H1 (cell line): ENCODE measurements around the gene GRIK2. TPM values are rescaled to one million over a fixed set of nuclear protein-coding genes. Genes with fewer than 3 reads are reported as not detected.
A peak's percentile ranks its signal among the peaks of the same experiment; 100 is the strongest.

Experiments used
- CTCF ChIA-PET: fragments of 300-600 bp; sonication (Branson Sonifier 250); formaldehyde crosslinking; loops from one replicate; lab custom pipeline; 2021; ENCODE audit not compliant: partially characterized antibody; lab: Charles Lee
- POLR2A ChIA-PET: fragments of 300-600 bp; sonication (Branson Sonifier 250); formaldehyde crosslinking; loops from one replicate; lab custom pipeline; 2021; ENCODE audit warnings: inconsistent platforms; ENCODE audit not compliant: partially characterized antibody; lab: Charles Lee
- DNase-seq, 2 experiments: peaks; one replicate each; pipeline versions ENCODE4 v3.0.0 to v3.0.0-alpha.2; 2010 to 2022; ENCODE audit warnings: low spot score in 2 of 2, low read depth in 1 of 2, mixed read lengths in 1 of 2
- FAIRE-seq: peaks from 2 replicates; lab custom pipeline; 2011; peaks lifted over from hg19 to GRCh38; lab: Jason Lieb, UNC
- H2AFZ ChIP-seq: 2 replicates; pipeline ENCODE4 v1.8.1; 2012; ENCODE audit warnings: low read length, inconsistent platforms
- H2AK5ac ChIP-seq: 2 replicates; pipeline ENCODE4 v1.6.1; 2013; ENCODE audit warnings: low read depth, low read length
- H2BK120ac ChIP-seq: replicated peaks from 2 replicates; pipeline ENCODE3; 2013; ENCODE audit warnings: low read depth, low read length, inconsistent platforms
- H2BK12ac ChIP-seq: 2 replicates; pipeline ENCODE4 v1.6.1; 2013; ENCODE audit warnings: low read depth, low read length
- H2BK15ac ChIP-seq: 2 replicates; pipeline ENCODE4 v1.6.1; 2013; ENCODE audit warnings: low read length
- H2BK20ac ChIP-seq: 2 replicates; pipeline ENCODE4 v1.6.1; 2013; ENCODE audit warnings: low read length
- H2BK5ac ChIP-seq: 2 replicates; pipeline ENCODE4 v1.6.1; 2013; ENCODE audit warnings: low read depth, low read length
- H3K14ac ChIP-seq: 2 replicates; pipeline ENCODE4 v1.6.1; 2013; ENCODE audit warnings: inconsistent platforms; ENCODE audit not compliant: insufficient read length
- H3K18ac ChIP-seq: 2 replicates; pipeline ENCODE4 v1.6.1; 2013; ENCODE audit warnings: low read length; ENCODE audit errors: extremely low read depth
- H3K23ac ChIP-seq: 2 replicates; pipeline ENCODE4 v1.6.1; 2013; ENCODE audit warnings: inconsistent platforms; ENCODE audit not compliant: insufficient read length
- H3K23me2 ChIP-seq: 2 replicates; pipeline ENCODE4 v1.6.1; 2013; ENCODE audit warnings: low read depth, low read length
- H3K27ac ChIP-seq: 2 replicates; pipeline ENCODE4 v1.6.1; 2011; ENCODE audit warnings: low read depth, low read length, inconsistent platforms
- H3K27me3 ChIP-seq, 4 experiments: replicated peaks in 1 of 4; 1 replicate in 1 of 4; 2 replicates in 3 of 4; pipeline versions ENCODE4 v1.6.1 to v1.8.1; 2011 to 2013; ENCODE audit warnings: low read length in 3 of 4, mild to moderate bottlenecking in 3 of 4, inconsistent platforms in 2 of 4, mixed read lengths in 2 of 4, moderate library complexity in 1 of 4; ENCODE audit not compliant: control insufficient read depth in 3 of 4, insufficient read depth in 3 of 4; ENCODE audit errors: extremely low read depth in 1 of 4
- H3K36me3 ChIP-seq, 4 experiments: 2 replicates each; pipeline versions ENCODE4 v1.6.1 to v1.8.1; 2011 to 2013; ENCODE audit warnings: mild to moderate bottlenecking in 4 of 4, low read length in 3 of 4, moderate library complexity in 2 of 4, control low read depth in 1 of 4, inconsistent platforms in 1 of 4; ENCODE audit not compliant: insufficient read depth in 4 of 4, control insufficient read depth in 2 of 4
- H3K4ac ChIP-seq: replicated peaks from 2 replicates; pipeline ENCODE3; 2013; ENCODE audit warnings: low read length, low read depth, mixed read lengths, inconsistent platforms; ENCODE audit not compliant: insufficient read length
- H3K4me1 ChIP-seq, 4 experiments: replicated peaks in 1 of 4; 1 replicate in 1 of 4; 2 replicates in 3 of 4; pipeline versions ENCODE4 v1.6.1 to v1.8.1; 2011 to 2013; ENCODE audit warnings: low read length in 3 of 4, inconsistent platforms in 2 of 4, mixed read lengths in 1 of 4; ENCODE audit not compliant: insufficient read depth in 4 of 4, control insufficient read depth in 3 of 4
- H3K4me2 ChIP-seq, 2 experiments: 2 replicates each; pipeline versions ENCODE4 v1.6.1 to v1.8.1; 2011 to 2013; ENCODE audit warnings: low read depth in 2 of 2, low read length in 2 of 2, control low read depth in 1 of 2, inconsistent platforms in 1 of 2, mild to moderate bottlenecking in 1 of 2; ENCODE audit not compliant: insufficient read depth in 1 of 2
- H3K4me3 ChIP-seq, 4 experiments: fragments of 200-600, 300-600 bp in 1 of 4; sonication (generic), shearing (Covaris generic), sonication (Bioruptor Twin) in 1 of 4; 2 replicates each; pipeline versions ENCODE4 v1.5.1 to v1.8.1; 2011 to 2016; ENCODE audit warnings: low read length in 4 of 4, low read depth in 3 of 4, control low read depth in 2 of 4, inconsistent platforms in 2 of 4, mild to moderate bottlenecking in 2 of 4, mixed read lengths in 1 of 4, moderate library complexity in 1 of 4; ENCODE audit not compliant: insufficient read depth in 2 of 4; ENCODE audit errors: extremely low read depth in 1 of 4
- H3K56ac ChIP-seq: replicated peaks from 2 replicates; pipeline ENCODE3; 2013; ENCODE audit warnings: low read depth, mild to moderate bottlenecking, mixed read lengths, low read length, inconsistent platforms; ENCODE audit not compliant: insufficient read length
- H3K79me1 ChIP-seq: 2 replicates; pipeline ENCODE4 v1.6.1; 2013; ENCODE audit warnings: low read depth, low read length, control low read depth
- H3K79me2 ChIP-seq, 2 experiments: 2 replicates each; pipeline versions ENCODE4 v1.6.1 to v1.8.1; 2012 to 2013; ENCODE audit warnings: low read length in 2 of 2, mild to moderate bottlenecking in 2 of 2, inconsistent platforms in 1 of 2; ENCODE audit not compliant: insufficient read depth in 2 of 2, control insufficient read depth in 1 of 2
- H3K9ac ChIP-seq, 4 experiments: replicated peaks in 1 of 4; 1 replicate in 1 of 4; 2 replicates in 3 of 4; pipeline versions ENCODE4 v1.6.1 to v1.8.1; 2011 to 2013; ENCODE audit warnings: low read depth in 3 of 4, low read length in 3 of 4, control low read depth in 2 of 4, mild to moderate bottlenecking in 2 of 4, moderate library complexity in 2 of 4, inconsistent platforms in 1 of 4; ENCODE audit errors: extremely low read depth in 1 of 4
- H3K9me3 ChIP-seq, 2 experiments: 2 replicates each; pipeline versions ENCODE4 v1.6.1 to v1.8.1; 2012 to 2013; ENCODE audit warnings: mild to moderate bottlenecking in 2 of 2, moderate library complexity in 2 of 2, control low read depth in 1 of 2, inconsistent platforms in 1 of 2, low read depth in 1 of 2, low read length in 1 of 2, mixed read lengths in 1 of 2; ENCODE audit not compliant: insufficient read depth in 2 of 2
- H4K20me1 ChIP-seq, 2 experiments: replicated peaks in 1 of 2; 2 replicates each; pipeline versions ENCODE3 to v1.8.1; 2011 to 2013; ENCODE audit warnings: inconsistent platforms in 2 of 2, low read length in 2 of 2, mild to moderate bottlenecking in 1 of 2; ENCODE audit not compliant: insufficient read depth in 2 of 2, control insufficient read depth in 1 of 2
- H4K5ac ChIP-seq: 2 replicates; pipeline ENCODE4 v1.6.1; 2013; ENCODE audit warnings: low read length, low read depth, mixed read lengths, inconsistent platforms; ENCODE audit not compliant: insufficient read length
- H4K8ac ChIP-seq: 2 replicates; pipeline ENCODE4 v1.8.0; 2013; ENCODE audit warnings: mild to moderate bottlenecking, moderate library complexity, low read length, inconsistent platforms; ENCODE audit not compliant: insufficient read depth; ENCODE audit errors: extremely low read depth
- H4K91ac ChIP-seq: replicated peaks from 2 replicates; pipeline ENCODE3; 2013; ENCODE audit warnings: low read length, mixed read lengths, inconsistent platforms; ENCODE audit not compliant: insufficient read length
- KDM4A ChIP-seq: IDR thresholded peaks from one replicate; pipeline ENCODE4 v1.7.1; 2012; ENCODE audit warnings: low read depth, mild to moderate bottlenecking, moderate library complexity, low read length, inconsistent platforms; ENCODE audit not compliant: severe bottlenecking
- RAD21 ChIP-seq, 2 experiments: IDR thresholded peaks in 1 of 2; conservative IDR thresholded peaks in 1 of 2; 2 replicates each; pipeline ENCODE4 v1.6.1; 2011; ENCODE audit warnings: low read depth in 2 of 2, low read length in 2 of 2, improper control_type of control experiment in 1 of 2, inconsistent platforms in 1 of 2, mild to moderate bottlenecking in 1 of 2, moderate library complexity in 1 of 2
- WGBS, 2 experiments: shearing (Covaris generic) in 1 of 2; methylation state at CpG; one replicate each; pipeline versions ENCODE4 v1.1.6 to v1.1.7; 2013 to 2015; ENCODE audit warnings: low lambda C conversion rate in 2 of 2, mixed read lengths in 2 of 2, inconsistent platforms in 1 of 2, low coverage in 1 of 2, missing lambda C conversion rate in 1 of 2; ENCODE audit not compliant: insufficient replicate concordance in 2 of 2, insufficient coverage in 1 of 2, insufficient read length in 1 of 2; ENCODE audit errors: extremely low coverage in 1 of 2, missing lambda C conversion rate in 1 of 2; 5-methylcytosine and 5-hydroxymethylcytosine counted together
- polyA plus RNA-seq, 7 experiments: library from polyadenylated mRNA; depleted of rRNA in 3 of 7; stranded (reverse) in 5 of 7; unstranded in 2 of 7; fragments of >200 nt in 5 of 7; fragments of 200-250 nt in 2 of 7; gene quantifications; 1 replicate in 5 of 7; 2 replicates in 1 of 7; 4 replicates in 1 of 7; pipeline versions ENCODE4 v1.2.1 to v1.2.3, GENCODE V29; 2011 to 2013; ENCODE audit warnings: missing spikeins in 2 of 7, mixed read lengths in 2 of 7
- total RNA-seq: library from RNA; stranded (reverse); fragmentation: NEBNext Ultra II Directional; extraction: Animal tissue kit (Norgen Biotek cat#: 25700); gene quantifications from 2 replicates; pipeline ENCODE4 v1.2.1, GENCODE V29; 2021
- TF ChIP-seq, protein P1 (sequence below), 3 experiments: IDR thresholded peaks; 1 replicate in 2 of 3; 2 replicates in 1 of 3; pipeline versions ENCODE4 v1.5.1 to v1.6.1; 2011; ENCODE audit warnings: low read length in 3 of 3, mild to moderate bottlenecking in 3 of 3, inconsistent platforms in 2 of 3, low read depth in 1 of 3, moderate library complexity in 1 of 3; ENCODE audit not compliant: insufficient read depth in 1 of 3; ENCODE audit errors: control extremely low read depth in 1 of 3

The GRIK2 gene
- total and polyA plus RNA-seq, 2 of the 8 experiments (the other 6 are each of a cell fraction or from before 2014, with no cell fraction given) = 1.8 to 2.2 TPM

- Histone ChIP-seq H2BK15ac (no peak overlapping the region), H3K79me1 (no peaks in the 10 kb centered on the region; the same call in 1 of the 2 replicates), H3K14ac (no peak overlapping the region), H3K36me3 (no peaks in the 10 kb centered on the region), H2AFZ (no peak overlapping the region), H3K4me1 (peaks cover 4 to 26% (median 11%) of the 10 kb centered on the region in 4 experiments; a peak in 6 of 7 replicates), H2BK120ac (no peak overlapping the region), H2BK12ac (no peak overlapping the region), H3K4ac (no peak overlapping the region), H3K4me3 (no peak overlapping the region), H4K8ac (no peak overlapping the region), H2BK5ac (no peak overlapping the region), H3K4me2 (no peak overlapping the region), H3K23ac (no peak overlapping the region), H2BK20ac (no peak overlapping the region), H3K27me3 (peaks cover 25 to 66% (median 55%) of the 10 kb centered on the region in 4 experiments), H4K20me1 (peaks cover 0 to 3% of the 10 kb centered on the region in 2 experiments), H3K56ac (no peak overlapping the region), H3K79me2 (no peaks in the 10 kb centered on the region), H3K18ac (no peak overlapping the region), H3K9me3 (no peaks in the 10 kb centered on the region), H3K27ac (no peak overlapping the region), H3K9ac (no peak overlapping the region), H3K23me2 (peaks cover 33% of the 10 kb centered on the region), H4K5ac (no peak overlapping the region), H2AK5ac (no peak overlapping the region), H4K91ac (no peak overlapping the region)
- peak; percentile 79 to 86 for TF ChIP-seq RAD21 (IDR thresholded peaks at IDR 0.05 in 1 of 2, conservative IDR thresholded peaks at IDR 0.05 in 1 of 2; ENCODE audit: low read depth in 2 of 2, low read length in 2 of 2)
- TF ChIP-seq, protein P1, sequence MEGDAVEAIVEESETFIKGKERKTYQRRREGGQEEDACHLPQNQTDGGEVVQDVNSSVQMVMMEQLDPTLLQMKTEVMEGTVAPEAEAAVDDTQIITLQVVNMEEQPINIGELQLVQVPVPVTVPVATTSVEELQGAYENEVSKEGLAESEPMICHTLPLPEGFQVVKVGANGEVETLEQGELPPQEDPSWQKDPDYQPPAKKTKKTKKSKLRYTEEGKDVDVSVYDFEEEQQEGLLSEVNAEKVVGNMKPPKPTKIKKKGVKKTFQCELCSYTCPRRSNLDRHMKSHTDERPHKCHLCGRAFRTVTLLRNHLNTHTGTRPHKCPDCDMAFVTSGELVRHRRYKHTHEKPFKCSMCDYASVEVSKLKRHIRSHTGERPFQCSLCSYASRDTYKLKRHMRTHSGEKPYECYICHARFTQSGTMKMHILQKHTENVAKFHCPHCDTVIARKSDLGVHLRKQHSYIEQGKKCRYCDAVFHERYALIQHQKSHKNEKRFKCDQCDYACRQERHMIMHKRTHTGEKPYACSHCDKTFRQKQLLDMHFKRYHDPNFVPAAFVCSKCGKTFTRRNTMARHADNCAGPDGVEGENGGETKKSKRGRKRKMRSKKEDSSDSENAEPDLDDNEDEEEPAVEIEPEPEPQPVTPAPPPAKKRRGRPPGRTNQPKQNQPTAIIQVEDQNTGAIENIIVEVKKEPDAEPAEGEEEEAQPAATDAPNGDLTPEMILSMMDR (IDR thresholded peaks at IDR 0.05; ENCODE audit: control extremely low read depth in 1 of 3, insufficient read depth in 1 of 3, low read depth in 1 of 3, low read length in 3 of 3) = peak in 2 of 3 experiments; percentile 36 to 59; a peak in 2 of 4 replicates
- TF ChIP-seq KDM4A = no peak
- FAIRE-seq (peak; percentile 50), DNase-seq (no peak)
- ChIA-PET CTCF (interaction anchor here (0.6 to 0.7 kb wide), 2 partner anchors 41 to 467 kb away, joined by 3 read pairs; no protein-coding TSS in a partner anchor), POLR2A (no interaction called here)
- 16% methylated on average over 4 of the region's 4 CpGs; no CpG with 5 or more reads in 1 of the 2 experiments for WGBS, 2 experiments
Measured at GRCh38 chr6:101397199-101397598, 3.7 kb downstream of the GRIK2 start.
